GM18517 (cell line): Measurements from ENCODE around the gene BCAP31.
"Not testable (repeated sequence)": the region's sequence is repeated elsewhere in the genome, so short reads cannot be mapped to it uniquely, and the experiment has no call there.

Experiments used
- ATAC-seq: cut with Tn5 transposase; IDR thresholded peaks from one replicate; pipeline ENCODE4 v1.9.1; 2021; ENCODE audit warnings: mild to moderate bottlenecking, moderate library complexity; ENCODE audit not compliant: unreplicated experiment

The BCAP31 gene

GRCh38 chrX:153696986-153697722 lies 27.0 kb downstream of the BCAP31 start:
- ATAC-seq: not testable (repeated sequence)

GRCh38 chrX:153696538-153696937 lies 27.6 kb downstream of the BCAP31 start:
- ATAC-seq: not testable (repeated sequence)

DNA sequence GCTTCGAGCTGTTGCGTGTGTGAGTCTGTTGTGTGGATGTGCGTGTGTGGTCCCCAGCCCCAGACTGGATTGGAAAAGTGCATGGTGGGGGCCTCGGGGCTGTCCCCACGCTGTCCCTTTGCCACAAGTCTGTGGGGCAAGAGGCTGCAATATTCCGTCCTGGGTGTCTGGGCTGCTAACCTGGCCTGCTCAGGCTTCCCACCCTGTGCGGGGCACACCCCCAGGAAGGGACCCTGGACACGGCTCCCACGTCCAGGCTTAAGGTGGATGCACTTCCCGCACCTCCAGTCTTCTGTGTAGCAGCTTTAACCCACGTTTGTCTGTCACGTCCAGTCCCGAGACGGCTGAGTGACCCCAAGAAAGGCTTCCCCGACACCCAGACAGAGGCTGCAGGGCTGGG lies 28.1 kb downstream of the BCAP31 start:
- ATAC-seq: no peak

DNA sequence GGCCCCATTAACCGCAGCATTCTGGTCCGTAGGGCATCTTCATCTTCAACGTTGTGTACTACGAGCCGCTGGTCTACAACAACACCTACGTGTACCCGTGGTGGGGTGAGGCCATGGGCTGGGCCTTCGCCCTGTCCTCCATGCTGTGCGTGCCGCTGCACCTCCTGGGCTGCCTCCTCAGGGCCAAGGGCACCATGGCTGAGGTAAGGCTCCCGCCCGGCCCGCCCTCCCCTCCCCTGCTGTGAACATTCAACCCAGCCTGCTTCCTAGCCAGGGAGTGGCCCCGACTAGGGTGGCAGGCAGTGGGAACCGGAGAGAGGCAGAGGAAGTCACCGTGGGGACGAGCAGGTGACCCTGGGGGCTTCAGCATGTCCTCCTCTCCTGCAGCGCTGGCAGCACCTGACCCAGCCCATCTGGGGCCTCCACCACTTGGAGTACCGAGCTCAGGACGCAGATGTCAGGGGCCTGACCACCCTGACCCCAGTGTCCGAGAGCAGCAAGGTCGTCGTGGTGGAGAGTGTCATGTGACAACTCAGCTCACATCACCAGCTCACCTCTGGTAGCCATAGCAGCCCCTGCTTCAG lies 29.4 kb downstream of the BCAP31 start:
- ATAC-seq: no peak

DNA sequence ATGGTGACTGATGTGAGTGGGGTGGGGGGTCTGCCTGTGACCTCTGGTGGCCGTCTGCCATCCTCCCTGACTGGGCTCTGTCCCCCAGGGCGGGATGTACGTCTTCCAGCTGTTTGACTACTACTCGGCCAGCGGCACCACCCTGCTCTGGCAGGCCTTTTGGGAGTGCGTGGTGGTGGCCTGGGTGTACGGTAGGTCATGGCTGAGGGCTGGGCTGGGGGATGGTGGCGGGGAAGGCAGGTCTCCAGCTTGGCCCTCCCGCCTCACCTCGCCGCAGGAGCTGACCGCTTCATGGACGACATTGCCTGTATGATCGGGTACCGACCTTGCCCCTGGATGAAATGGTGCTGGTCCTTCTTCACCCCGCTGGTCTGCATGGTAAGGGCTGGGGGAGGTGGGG lies 29.9 kb downstream of the BCAP31 start:
- ATAC-seq: not testable (repeated sequence)

DNA sequence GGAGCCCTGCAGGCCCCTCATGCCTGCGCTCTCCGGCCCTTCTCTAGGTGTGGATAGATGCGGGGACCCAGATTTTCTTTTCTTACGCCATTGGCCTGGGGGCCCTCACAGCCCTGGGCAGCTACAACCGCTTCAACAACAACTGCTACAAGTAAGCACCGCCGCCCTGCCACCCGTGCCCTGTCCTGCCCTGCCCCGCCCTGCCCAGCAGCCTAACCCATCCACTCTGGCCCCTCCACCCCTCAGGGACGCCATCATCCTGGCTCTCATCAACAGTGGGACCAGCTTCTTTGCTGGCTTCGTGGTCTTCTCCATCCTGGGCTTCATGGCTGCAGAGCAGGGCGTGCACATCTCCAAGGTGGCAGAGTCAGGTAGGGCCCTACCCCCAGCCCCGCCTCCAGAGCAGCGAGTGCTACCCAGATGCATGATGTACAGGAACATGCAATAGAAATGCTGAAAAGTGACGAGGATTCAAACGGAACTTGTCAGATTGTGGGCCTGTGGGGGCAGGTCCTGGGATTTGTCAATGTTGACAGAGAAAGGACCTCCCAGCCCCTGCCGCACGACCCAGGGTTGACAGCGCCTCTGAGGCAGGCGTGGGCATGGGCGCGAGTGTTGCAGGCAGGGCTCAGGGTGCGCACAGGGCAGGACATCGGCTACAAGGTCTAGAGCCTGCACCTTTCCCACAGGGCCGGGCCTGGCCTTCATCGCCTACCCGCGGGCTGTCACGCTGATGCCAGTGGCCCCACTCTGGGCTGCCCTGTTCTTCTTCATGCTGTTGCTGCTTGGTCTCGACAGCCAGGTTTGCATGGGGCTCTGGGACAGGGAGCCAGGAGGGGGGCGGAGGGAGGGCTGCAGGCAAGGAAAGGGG lies 30.7 kb downstream of the BCAP31 start:
- no peak for ATAC-seq

- ATAC-seq: no peak
Observed at GRCh38 chrX:153692611-153693156, 31.5 kb downstream of the BCAP31 start.

- no peak for ATAC-seq
Observed at GRCh38 chrX:153692003-153692402, 32.2 kb downstream of the BCAP31 start.

DNA sequence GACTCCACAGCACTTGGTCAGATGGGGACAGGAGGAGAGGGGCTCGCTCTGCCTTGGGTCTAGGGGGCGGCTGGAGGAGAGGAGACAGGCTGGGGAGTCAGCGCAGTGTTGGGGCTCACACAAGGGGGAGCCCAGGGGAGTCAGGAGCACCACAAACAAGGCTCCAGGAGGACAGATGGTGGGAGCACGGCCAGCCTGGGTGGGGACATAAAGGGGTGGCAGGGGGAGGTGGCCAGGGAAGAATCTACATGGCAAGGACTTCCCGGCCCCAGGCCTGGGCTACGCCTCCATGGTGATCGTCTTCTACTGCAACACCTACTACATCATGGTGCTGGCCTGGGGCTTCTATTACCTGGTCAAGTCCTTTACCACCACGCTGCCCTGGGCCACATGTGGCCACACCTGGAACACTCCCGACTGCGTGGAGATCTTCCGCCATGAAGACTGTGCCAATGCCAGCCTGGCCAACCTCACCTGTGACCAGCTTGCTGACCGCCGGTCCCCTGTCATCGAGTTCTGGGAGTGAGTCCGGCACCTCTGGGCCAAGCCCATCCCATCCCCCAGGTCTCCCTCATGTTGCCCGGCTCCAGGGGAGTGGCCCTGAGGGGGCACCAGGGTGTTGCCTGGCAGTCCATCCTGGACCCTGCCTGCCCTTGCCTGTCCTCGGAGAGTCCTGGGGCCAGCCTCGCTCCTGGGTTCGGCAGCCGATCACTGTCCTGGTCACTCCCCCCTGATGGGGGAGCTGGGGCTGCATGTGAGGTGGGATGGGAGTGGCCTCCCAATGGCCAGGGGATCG lies 33.0 kb downstream of the BCAP31 start:
- ATAC-seq: not testable (repeated sequence)

GRCh38 chrX:153690466-153690865 lies 33.7 kb downstream of the BCAP31 start:
- no peak for ATAC-seq

GRCh38 chrX:153689654-153690465 lies 34.3 kb downstream of the BCAP31 start:
- ATAC-seq: no peak

- no peak for ATAC-seq
Observed at GRCh38 chrX:153688911-153689590, 35.1 kb downstream of the BCAP31 start.

- ATAC-seq: no peak
Observed at GRCh38 chrX:153688506-153688905, 35.7 kb downstream of the BCAP31 start.

GRCh38 chrX:153688071-153688470 lies 36.1 kb downstream of the BCAP31 start:
- no peak for ATAC-seq

GRCh38 chrX:153687121-153688039 lies 36.8 kb downstream of the BCAP31 start, which contains the start of gene SLC6A8:
Gene SLC6A8 (plus strand): TSS chrX:153687926. CDS start chrX:153688575, 649 bp downstream.
- no peak for ATAC-seq

DNA sequence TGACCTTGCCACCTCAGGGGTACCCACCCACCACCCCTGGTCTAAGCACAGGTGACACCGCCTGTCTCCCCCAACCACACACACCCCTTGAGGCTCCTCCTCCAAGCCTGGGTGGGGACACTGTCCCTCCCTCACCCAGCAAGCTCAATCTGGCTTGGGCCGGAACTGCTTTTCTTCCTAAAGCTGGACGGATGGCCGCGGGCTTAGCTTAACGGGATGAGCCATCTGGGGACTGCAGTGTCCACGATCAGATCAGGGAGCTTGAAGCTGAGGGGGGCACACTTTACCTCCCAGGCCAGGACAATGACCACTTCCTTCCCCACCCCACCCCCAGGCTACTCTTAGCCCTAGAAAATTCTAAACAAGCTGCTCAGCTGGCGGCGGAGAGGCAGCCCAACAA lies 37.5 kb downstream of the BCAP31 start:
- no peak for ATAC-seq

DNA sequence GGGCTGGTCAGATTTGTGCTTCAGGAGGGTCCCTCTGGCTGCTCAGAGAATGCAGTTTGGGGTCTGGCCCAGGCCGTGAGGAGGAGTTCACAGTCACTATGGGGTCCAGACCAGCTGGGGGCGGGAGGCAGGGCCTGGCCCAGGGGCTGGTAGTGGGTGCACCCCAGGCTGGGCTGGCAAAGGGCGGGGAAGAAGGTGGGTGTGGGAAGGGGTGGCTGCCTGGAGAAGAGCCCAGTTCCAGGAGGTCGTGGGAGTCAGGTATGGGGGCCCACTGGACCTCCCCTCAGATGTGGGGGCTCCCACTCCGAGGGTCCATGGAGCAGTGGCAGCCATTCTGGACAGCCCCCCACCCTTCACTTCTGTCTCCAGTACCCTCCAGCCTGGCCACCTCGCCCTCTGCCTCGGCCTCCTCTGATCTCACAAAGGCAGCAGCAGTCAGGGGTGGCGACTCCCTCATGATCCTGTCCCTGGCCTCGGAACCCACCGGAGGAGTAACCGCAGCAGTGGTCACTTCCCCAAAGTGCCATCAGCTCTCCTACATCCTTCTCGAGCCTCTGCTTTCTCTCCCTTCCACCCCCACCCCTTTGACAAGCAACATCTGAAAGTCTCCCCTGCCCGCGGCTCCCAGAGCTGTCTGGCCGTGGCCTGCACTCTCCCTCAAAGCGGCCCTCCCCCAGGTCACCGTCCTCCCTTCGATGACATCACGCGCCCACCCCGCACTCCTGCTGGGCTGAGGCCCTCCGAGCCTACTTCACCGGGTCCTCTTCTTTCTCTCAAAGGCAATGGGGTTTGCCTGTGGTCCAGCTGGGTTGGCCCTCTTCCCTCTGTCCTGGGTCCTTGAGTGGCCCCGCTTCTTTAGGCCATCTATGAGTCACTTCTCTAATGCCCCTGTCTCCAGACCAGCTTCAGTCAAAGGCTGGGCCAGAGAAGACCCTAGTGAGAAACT lies 38.2 kb downstream of the BCAP31 start:
- ATAC-seq: no peak
